ENCODE results near the gene IFNGR2. TPM values are rescaled to one million over a fixed set of nuclear protein-coding genes. Genes with fewer than 3 reads are reported as not detected.

The IFNGR2 gene
- polyA plus RNA-seq, 1 donor (not counting 4 experiments of a cell fraction or from before 2014, with no cell fraction given): 94.3 TPM

- H3K36me3 ChIP-seq (ENCODE audit: control insufficient read depth in 2 of 2, extremely low read depth in 1 of 2, insufficient read depth in 2 of 2, low read length in 2 of 2): peaks cover 0 to 2% of the 10 kb centered on the region in 2 experiments
- no peak overlapping the region for H2AFZ ChIP-seq (ENCODE audit: control insufficient read depth, low read length)
- peaks cover 10% of the 10 kb centered on the region for H3K4me1 ChIP-seq (ENCODE audit: control insufficient read depth, extremely low read depth, insufficient read depth, low read length)
- H3K4me2 ChIP-seq (ENCODE audit: control insufficient read depth, extremely low read depth, insufficient read depth, low read depth, low read length): no peak overlapping the region
- no peak for TF ChIP-seq CTCF (optimal IDR thresholded peaks at IDR 0.05 in 1 of 3, IDR thresholded peaks at IDR 0.05 in 1 of 3, conservative IDR thresholded peaks at IDR 0.05 in 1 of 3; ENCODE audit: extremely low read depth in 1 of 3, insufficient read depth in 2 of 3, low read length in 3 of 3)
- TF ChIP-seq EZH2 (IDR thresholded peaks at IDR 0.05; ENCODE audit: low read length): no peak
- DNase-seq (ENCODE audit: low read depth, low spot score): no peak
- no peak overlapping the region for H3K27ac ChIP-seq (ENCODE audit: control insufficient read depth, insufficient read depth, low read length)
- H4K20me1 ChIP-seq (ENCODE audit: control insufficient read depth, extremely low read depth, insufficient read depth, low read length): no peaks in the 10 kb centered on the region
- H3K4me3 ChIP-seq (ENCODE audit: control insufficient read depth in 2 of 3, extremely low read depth in 1 of 3, insufficient read depth in 2 of 3, low read depth in 1 of 3, low read length in 3 of 3): no peak overlapping the region
- dilution Hi-C loops (cut with MboI; ENCODE audit: extremely low pct_ligation_motif_present, low sequenced_read_pairs): no loop called here
- no peaks in the 10 kb centered on the region for H3K9me3 ChIP-seq (ENCODE audit: control insufficient read depth, low read depth, low read length)
- peak; percentile 67 for FAIRE-seq
- H3K27me3 ChIP-seq (ENCODE audit: control insufficient read depth, extremely low read depth, insufficient read depth, low read length): no peaks in the 10 kb centered on the region
- no peak overlapping the region for H3K9ac ChIP-seq (ENCODE audit: control insufficient read depth, extremely low read depth, insufficient read depth, low read length)
- no peaks in the 10 kb centered on the region for H3K79me2 ChIP-seq (ENCODE audit: control insufficient read depth, insufficient read depth, low read length)
- no peaks in the 10 kb centered on the region for H3K9me1 ChIP-seq (ENCODE audit: control insufficient read depth, extremely low read depth, insufficient read depth, low read length)
These were observed 48.4 kb downstream of the IFNGR2 start for GRCh38 chr21:33451634-33452071.

DNA sequence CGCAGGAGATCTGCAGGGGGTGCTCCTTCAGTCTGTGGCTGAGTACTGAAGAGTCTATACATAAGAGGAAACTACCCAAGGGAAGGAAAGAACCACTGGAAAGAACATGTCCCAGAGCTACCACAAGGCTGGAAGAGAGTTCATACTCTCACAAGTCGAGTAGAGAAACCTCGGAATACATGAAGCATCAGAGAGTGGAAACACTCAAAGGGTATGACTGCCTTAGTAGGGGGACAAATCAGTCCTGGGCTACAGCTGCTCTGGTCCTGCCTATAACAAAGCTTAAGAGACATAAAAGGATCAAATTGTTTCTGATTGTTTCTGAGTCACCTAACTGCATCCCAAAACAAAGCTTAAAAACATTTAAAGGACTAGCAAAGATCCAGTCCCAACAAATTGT, 49.1 kb downstream of the IFNGR2 start:
- no peak for DNase-seq (ENCODE audit: low read depth, low spot score)
- peak; percentile 36 for FAIRE-seq
- Histone ChIP-seq H2AFZ (ENCODE audit: control insufficient read depth, low read length) (no peak overlapping the region), H3K9me3 (ENCODE audit: control insufficient read depth, low read depth, low read length) (no peaks in the 10 kb centered on the region), H3K4me3 (ENCODE audit: control insufficient read depth in 2 of 3, extremely low read depth in 1 of 3, insufficient read depth in 2 of 3, low read depth in 1 of 3, low read length in 3 of 3) (no peak overlapping the region), H3K9ac (ENCODE audit: control insufficient read depth, extremely low read depth, insufficient read depth, low read length) (no peak overlapping the region), H4K20me1 (ENCODE audit: control insufficient read depth, extremely low read depth, insufficient read depth, low read length) (no peaks in the 10 kb centered on the region), H3K27me3 (ENCODE audit: control insufficient read depth, extremely low read depth, insufficient read depth, low read length) (no peaks in the 10 kb centered on the region), H3K4me2 (ENCODE audit: control insufficient read depth, extremely low read depth, insufficient read depth, low read depth, low read length) (no peak overlapping the region), H3K27ac (ENCODE audit: control insufficient read depth, insufficient read depth, low read length) (no peak overlapping the region), H3K36me3 (ENCODE audit: control insufficient read depth in 2 of 2, extremely low read depth in 1 of 2, insufficient read depth in 2 of 2, low read length in 2 of 2) (peaks cover 0 to 2% of the 10 kb centered on the region in 2 experiments), H3K9me1 (ENCODE audit: control insufficient read depth, extremely low read depth, insufficient read depth, low read length) (no peaks in the 10 kb centered on the region), H3K4me1 (ENCODE audit: control insufficient read depth, extremely low read depth, insufficient read depth, low read length) (peaks cover 10% of the 10 kb centered on the region), H3K79me2 (ENCODE audit: control insufficient read depth, insufficient read depth, low read length) (no peaks in the 10 kb centered on the region)
- TF ChIP-seq EZH2 (IDR thresholded peaks at IDR 0.05; ENCODE audit: low read length) (no peak), CTCF (optimal IDR thresholded peaks at IDR 0.05 in 1 of 3, IDR thresholded peaks at IDR 0.05 in 1 of 3, conservative IDR thresholded peaks at IDR 0.05 in 1 of 3; ENCODE audit: extremely low read depth in 1 of 3, insufficient read depth in 2 of 3, low read length in 3 of 3) (no peak)
- dilution Hi-C loops (cut with MboI; ENCODE audit: extremely low pct_ligation_motif_present, low sequenced_read_pairs): no loop called here
